HG03378 (cell line): ENCODE results near the gene ETFA.
"Not testable (repeated sequence)": the region's sequence is repeated elsewhere in the genome, so short reads cannot be mapped to it uniquely, and the experiment has no call there.

Experiments
- ATAC-seq: cut with Tn5 transposase; IDR thresholded peaks from one replicate; pipeline ENCODE4 v1.9.1; 2021; ENCODE audit warnings: mild to moderate bottlenecking, moderate library complexity; ENCODE audit not compliant: unreplicated experiment

Gene ETFA

GRCh38 chr15:76282465-76282864 is 28.8 kb downstream of the ETFA start:
- no peak for ATAC-seq

GRCh38 chr15:76278651-76279050 is 32.6 kb downstream of the ETFA start:
- no peak for ATAC-seq

GRCh38 chr15:76274821-76275220 is 36.4 kb downstream of the ETFA start:
- no peak for ATAC-seq

GRCh38 chr15:76274226-76274625 is 37.0 kb downstream of the ETFA start:
- ATAC-seq = no peak

- no peak for ATAC-seq
Measured at GRCh38 chr15:76270876-76271275, 40.4 kb downstream of the ETFA start.

GRCh38 chr15:76267077-76267476 is 44.2 kb downstream of the ETFA start:
- ATAC-seq = no peak

GRCh38 chr15:76265769-76266168 is 45.5 kb downstream of the ETFA start:
- not testable (repeated sequence) for ATAC-seq

- no peak for ATAC-seq
Measured at GRCh38 chr15:76260246-76260938, 50.9 kb downstream of the ETFA start.

GRCh38 chr15:76259392-76259791 is 51.9 kb downstream of the ETFA start:
- no peak for ATAC-seq

GRCh38 chr15:76258460-76258859 is 52.8 kb downstream of the ETFA start:
- no peak for ATAC-seq

GRCh38 chr15:76253691-76254473 is 57.4 kb downstream of the ETFA start:
- ATAC-seq = no peak

GRCh38 chr15:76252249-76252648 is 59.0 kb downstream of the ETFA start:
- ATAC-seq = no peak

- ATAC-seq = no peak
Measured at GRCh38 chr15:76251717-76252116, 59.6 kb downstream of the ETFA start.

GRCh38 chr15:76245072-76245610 is 66.1 kb downstream of the ETFA start:
- ATAC-seq = no peak

GRCh38 chr15:76239786-76240185 is 71.5 kb downstream of the ETFA start:
- ATAC-seq = no peak

GRCh38 chr15:76236350-76236749 is 74.9 kb downstream of the ETFA start:
- no peak for ATAC-seq

GRCh38 chr15:76235186-76235826 is 76.0 kb downstream of the ETFA start:
- no peak for ATAC-seq

- no peak for ATAC-seq
Measured at GRCh38 chr15:76234337-76234889, 76.9 kb downstream of the ETFA start.

GRCh38 chr15:76233921-76234320 is 77.3 kb downstream of the ETFA start:
- no peak for ATAC-seq

- ATAC-seq = no peak
Measured at GRCh38 chr15:76229266-76229665, 82.0 kb downstream of the ETFA start.

GRCh38 chr15:76223521-76223920 is 87.7 kb downstream of the ETFA start:
- ATAC-seq = no peak
